Ovary (tissue), 3 donors: Measurements from ENCODE around the gene GPR15.

Experiments used
- EP300 ChIP-seq: sonication (generic); formaldehyde crosslinking; IDR thresholded peaks from one replicate; pipeline ENCODE4 v1.6.1; 2017; ENCODE audit warnings: antibody characterized with exemption
- TF ChIP-seq, protein P1 (sequence below), 3 donors: fragments of 450-650 bp in 2 of 3; fragments of 200-600 bp in 1 of 3; IDR thresholded peaks; one replicate each; pipeline versions ENCODE4 v1.5.1 to v1.8.0; 2016 to 2022; ENCODE audit warnings: antibody characterized with exemption in 3 of 3, mild to moderate bottlenecking in 1 of 3
- donor health status: DM: no; HTN: no; CAD: no.

DNA sequence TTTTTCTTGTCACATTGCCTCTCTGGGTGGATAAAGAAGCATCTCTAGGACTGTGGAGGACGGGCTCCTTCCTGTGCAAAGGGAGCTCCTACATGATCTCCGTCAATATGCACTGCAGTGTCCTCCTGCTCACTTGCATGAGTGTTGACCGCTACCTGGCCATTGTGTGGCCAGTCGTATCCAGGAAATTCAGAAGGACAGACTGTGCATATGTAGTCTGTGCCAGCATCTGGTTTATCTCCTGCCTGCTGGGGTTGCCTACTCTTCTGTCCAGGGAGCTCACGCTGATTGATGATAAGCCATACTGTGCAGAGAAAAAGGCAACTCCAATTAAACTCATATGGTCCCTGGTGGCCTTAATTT is 478 bp downstream of the GPR15 start:
- TF ChIP-seq, protein P1, sequence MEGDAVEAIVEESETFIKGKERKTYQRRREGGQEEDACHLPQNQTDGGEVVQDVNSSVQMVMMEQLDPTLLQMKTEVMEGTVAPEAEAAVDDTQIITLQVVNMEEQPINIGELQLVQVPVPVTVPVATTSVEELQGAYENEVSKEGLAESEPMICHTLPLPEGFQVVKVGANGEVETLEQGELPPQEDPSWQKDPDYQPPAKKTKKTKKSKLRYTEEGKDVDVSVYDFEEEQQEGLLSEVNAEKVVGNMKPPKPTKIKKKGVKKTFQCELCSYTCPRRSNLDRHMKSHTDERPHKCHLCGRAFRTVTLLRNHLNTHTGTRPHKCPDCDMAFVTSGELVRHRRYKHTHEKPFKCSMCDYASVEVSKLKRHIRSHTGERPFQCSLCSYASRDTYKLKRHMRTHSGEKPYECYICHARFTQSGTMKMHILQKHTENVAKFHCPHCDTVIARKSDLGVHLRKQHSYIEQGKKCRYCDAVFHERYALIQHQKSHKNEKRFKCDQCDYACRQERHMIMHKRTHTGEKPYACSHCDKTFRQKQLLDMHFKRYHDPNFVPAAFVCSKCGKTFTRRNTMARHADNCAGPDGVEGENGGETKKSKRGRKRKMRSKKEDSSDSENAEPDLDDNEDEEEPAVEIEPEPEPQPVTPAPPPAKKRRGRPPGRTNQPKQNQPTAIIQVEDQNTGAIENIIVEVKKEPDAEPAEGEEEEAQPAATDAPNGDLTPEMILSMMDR (IDR thresholded peaks at IDR 0.05) = no peak
- TF ChIP-seq EP300 = no peak
